HPDE6-E6E7 (cell line): ENCODE results near the gene ANXA5.

Source experiments
- DNase-seq: peaks from one replicate; pipeline ENCODE4 v3.0.0; 2011; ENCODE audit warnings: missing footprints; ENCODE audit errors: extremely low spot score

ANXA5 gene

DNA sequence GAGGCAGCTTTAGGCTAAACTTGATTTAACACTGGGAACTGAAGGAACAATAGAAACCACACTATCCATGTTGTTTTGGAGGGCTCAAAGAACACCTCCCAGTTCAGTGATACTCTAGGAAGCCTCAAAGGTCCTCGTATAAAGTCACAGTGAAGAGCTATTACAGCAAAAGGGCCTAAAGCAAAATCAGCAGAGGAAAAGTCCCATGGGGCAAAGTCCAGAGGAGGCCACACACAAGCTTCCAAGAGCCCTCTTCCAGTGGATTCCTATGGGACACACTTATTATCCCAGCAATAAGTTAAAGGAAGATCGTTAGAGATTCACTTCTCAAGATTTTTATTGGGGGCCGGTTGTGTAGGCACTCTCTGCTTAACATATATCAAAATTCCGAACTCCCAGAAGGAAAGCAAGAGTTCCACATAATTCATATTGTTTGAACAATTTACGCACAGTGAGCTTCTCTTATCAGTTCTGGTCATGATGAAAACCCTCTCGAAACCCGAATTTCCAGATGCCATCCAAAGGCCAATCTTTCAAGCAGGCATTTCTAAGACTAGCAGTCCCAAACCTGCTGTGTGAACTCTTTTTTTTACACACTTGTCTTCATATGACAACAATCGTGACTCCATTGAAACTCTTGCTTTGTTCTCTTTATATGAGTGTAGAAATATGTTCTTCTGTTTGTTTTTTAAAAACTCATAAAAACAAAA lies 53.7 kb downstream of the ANXA5 start:
- no peak for DNase-seq

DNA sequence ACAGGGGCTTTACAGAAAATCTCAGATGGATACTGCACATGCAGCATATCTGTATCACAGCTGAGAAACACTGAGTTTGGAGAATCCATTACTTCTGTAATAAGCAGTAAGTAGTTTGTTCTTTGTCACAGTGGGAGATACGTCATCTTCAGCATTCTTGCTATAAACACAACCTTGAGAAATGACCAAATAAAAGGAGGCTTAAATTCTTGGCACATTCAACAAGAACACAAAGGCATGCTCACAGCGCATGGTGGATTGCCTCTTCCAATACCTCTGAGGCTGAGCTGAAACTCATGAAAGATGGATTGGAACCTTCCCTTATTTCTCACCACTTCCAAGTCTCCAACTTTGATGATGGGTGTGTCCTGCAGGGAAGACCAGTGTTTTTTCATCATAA lies 54.5 kb downstream of the ANXA5 start:
- no peak for DNase-seq

GRCh38 chr4:121633653-121634052 lies 63.1 kb downstream of the ANXA5 start:
- DNase-seq, result no peak

DNA sequence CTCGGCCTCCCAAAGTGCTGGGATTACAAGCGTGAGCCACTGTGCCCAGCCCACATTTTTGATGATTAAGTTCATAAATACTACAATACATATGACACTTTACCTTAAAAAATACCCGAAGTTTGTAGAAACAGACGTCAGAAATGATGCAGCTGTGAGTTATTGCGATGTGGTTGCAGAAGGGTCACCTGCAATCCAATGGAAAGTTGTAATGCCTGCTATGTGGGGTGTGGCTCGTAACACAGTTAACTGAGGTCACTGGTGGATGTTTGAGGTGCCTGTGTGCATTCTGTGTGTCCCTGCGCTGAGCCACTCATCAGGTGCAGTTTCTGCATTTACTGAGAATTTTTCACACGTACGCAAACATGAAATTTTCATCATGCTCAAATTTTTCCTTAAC lies 64.1 kb downstream of the ANXA5 start:
- DNase-seq, result no peak
